ENCODE results near the gene CERK. TPM values are rescaled to one million over a fixed set of nuclear protein-coding genes. Genes with fewer than 3 reads are reported as not detected.

The CERK gene
- total and polyA plus RNA-seq, 2 of the 13 experiments (the other 11 are each of a cell fraction or from before 2014, with no cell fraction given) = 40.3 to 41.9 TPM

DNA sequence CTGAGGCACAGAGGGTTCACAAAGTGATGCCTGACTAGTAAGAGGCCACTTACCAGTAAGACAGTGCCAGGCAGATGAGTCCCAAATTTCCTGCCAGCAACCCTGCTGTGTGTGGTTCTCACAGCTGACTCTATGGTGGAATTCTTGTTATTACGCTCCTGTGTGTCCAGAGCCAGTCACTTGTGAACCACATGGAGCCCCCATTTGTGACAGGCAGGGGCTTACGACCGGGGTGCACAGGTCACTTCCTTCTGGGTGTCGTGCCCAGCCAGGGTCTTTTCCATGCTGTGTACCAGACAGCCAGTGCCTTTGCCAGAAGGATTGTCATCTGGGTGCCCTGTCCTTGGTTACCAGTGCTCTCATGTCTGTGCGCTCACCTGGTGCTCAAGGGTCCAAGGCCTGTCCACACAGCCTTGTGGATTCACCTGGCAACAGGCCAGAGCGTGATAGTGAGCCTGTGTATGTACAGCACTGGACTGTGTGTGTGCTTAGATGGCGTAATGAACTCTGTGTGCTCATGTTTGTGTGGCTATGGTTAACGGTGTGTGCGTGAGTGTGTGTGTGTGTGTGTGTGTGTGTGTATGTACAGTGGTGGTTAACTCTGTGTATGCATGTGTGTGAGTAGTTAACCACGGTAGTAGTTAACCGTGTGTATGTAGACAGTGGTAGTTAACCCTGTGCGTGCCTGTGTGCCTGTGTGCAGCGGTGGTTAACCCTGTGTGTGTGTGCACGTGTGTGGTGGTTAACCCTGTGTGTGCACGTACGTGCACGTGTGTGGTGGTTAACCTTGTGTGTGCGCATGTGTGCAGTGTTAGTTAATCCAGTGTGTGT lies 99.2 kb downstream of the CERK start (continued):
- TF ChIP-seq ZNF7 (CRISPR knock-in tag; IDR thresholded peaks at IDR 0.05) = no peak
- no peak for TF ChIP-seq ZNF878 (CRISPR knock-in tag; IDR thresholded peaks at IDR 0.05)
- 0 out of 2 replicates have a peak, but pooled peaks have one; percentile 40 for TF ChIP-seq ZFP1 (CRISPR knock-in tag; IDR thresholded peaks at IDR 0.05)
- TF ChIP-seq, protein P1, sequence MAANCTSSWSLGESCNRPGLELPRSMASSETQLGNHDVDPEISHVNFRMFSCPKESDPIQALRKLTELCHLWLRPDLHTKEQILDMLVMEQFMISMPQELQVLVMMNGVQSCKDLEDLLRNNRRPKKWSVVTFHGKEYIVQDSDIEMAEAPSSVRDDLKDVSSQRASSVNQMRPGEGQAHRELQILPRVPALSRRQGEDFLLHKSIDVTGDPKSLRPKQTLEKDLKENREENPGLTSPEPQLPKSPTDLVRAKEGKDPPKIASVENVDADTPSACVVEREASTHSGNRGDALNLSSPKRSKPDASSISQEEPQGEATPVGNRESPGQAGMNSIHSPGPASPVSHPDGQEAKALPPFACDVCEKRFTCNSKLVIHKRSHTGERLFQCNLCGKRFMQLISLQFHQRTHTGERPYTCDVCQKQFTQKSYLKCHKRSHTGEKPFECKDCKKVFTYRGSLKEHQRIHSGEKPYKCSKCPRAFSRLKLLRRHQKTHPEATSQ (CRISPR knock-in tag; IDR thresholded peaks at IDR 0.05; ENCODE audit: borderline replicate concordance) = no peak
- TF ChIP-seq, protein P2, sequence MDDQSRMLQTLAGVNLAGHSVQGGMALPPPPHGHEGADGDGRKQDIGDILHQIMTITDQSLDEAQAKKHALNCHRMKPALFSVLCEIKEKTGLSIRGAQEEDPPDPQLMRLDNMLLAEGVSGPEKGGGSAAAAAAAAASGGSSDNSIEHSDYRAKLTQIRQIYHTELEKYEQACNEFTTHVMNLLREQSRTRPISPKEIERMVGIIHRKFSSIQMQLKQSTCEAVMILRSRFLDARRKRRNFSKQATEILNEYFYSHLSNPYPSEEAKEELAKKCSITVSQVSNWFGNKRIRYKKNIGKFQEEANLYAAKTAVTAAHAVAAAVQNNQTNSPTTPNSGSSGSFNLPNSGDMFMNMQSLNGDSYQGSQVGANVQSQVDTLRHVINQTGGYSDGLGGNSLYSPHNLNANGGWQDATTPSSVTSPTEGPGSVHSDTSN (CRISPR knock-in tag; IDR thresholded peaks at IDR 0.05; ENCODE audit: borderline replicate concordance) = no peak
- TF ChIP-seq PHF5A (CRISPR knock-in tag; IDR thresholded peaks at IDR 0.05; ENCODE audit: low read depth, unreplicated experiment) = no peak
- peak; percentile 81 for TF ChIP-seq PITX1 (CRISPR knock-in tag; IDR thresholded peaks at IDR 0.05)
- 0 out of 2 replicates have a peak, but pooled peaks have one; percentile 46 for TF ChIP-seq ZNF598 (CRISPR knock-in tag; IDR thresholded peaks at IDR 0.05; ENCODE audit: borderline replicate concordance)
- TF ChIP-seq ZNF354B (CRISPR knock-in tag; IDR thresholded peaks at IDR 0.05) = peak; percentile 72; the same call in 1 of the 2 replicates
- TF ChIP-seq HMGA1 (CRISPR knock-in tag; conservative IDR thresholded peaks at IDR 0.05) = no peak
- TF ChIP-seq MAF1 (CRISPR knock-in tag; IDR thresholded peaks at IDR 0.05; ENCODE audit: borderline replicate concordance) = no peak
- TF ChIP-seq ZKSCAN5 (CRISPR knock-in tag; IDR thresholded peaks at IDR 0.05) = no peak
- peak; percentile 67 for TF ChIP-seq ZNF589 (CRISPR knock-in tag; conservative IDR thresholded peaks at IDR 0.05)
- no peak for TF ChIP-seq NCOA5 (CRISPR knock-in tag; IDR thresholded peaks at IDR 0.05)
- TF ChIP-seq MED13 (CRISPR knock-in tag; IDR thresholded peaks at IDR 0.05) = no peak
- TF ChIP-seq HOXD1 (CRISPR knock-in tag; IDR thresholded peaks at IDR 0.05) = no peak
- no peak for TF ChIP-seq ZNF816 (CRISPR knock-in tag; IDR thresholded peaks at IDR 0.05; ENCODE audit: borderline replicate concordance)
- 0 out of 2 replicates have a peak, but pooled peaks have one; percentile 21 for TF ChIP-seq TCF7 (IDR thresholded peaks at IDR 0.05; ENCODE audit: low read depth)
- no peak for TF ChIP-seq ZNF367 (CRISPR knock-in tag; IDR thresholded peaks at IDR 0.05; ENCODE audit: borderline replicate concordance)
- TF ChIP-seq, protein P3, sequence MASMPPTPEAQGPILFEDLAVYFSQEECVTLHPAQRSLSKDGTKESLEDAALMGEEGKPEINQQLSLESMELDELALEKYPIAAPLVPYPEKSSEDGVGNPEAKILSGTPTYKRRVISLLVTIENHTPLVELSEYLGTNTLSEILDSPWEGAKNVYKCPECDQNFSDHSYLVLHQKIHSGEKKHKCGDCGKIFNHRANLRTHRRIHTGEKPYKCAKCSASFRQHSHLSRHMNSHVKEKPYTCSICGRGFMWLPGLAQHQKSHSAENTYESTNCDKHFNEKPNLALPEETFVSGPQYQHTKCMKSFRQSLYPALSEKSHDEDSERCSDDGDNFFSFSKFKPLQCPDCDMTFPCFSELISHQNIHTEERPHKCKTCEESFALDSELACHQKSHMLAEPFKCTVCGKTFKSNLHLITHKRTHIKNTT (CRISPR knock-in tag; IDR thresholded peaks at IDR 0.05) = no peak
- peak; percentile 98 for TF ChIP-seq FOXP1 (IDR thresholded peaks at IDR 0.05)
- TF ChIP-seq FOXP1 (CRISPR knock-in tag; IDR thresholded peaks at IDR 0.05) = peak; percentile 77
- peak; percentile 97 for TF ChIP-seq ATF7 (IDR thresholded peaks at IDR 0.05)
- TF ChIP-seq ATF7 (CRISPR knock-in tag; IDR thresholded peaks at IDR 0.05) = peak; percentile 95
- TF ChIP-seq TEAD3 (CRISPR knock-in tag; optimal IDR thresholded peaks at IDR 0.05; ENCODE audit: borderline replicate concordance) = peak; percentile 88
- no peak for TF ChIP-seq KAT2B (IDR thresholded peaks at IDR 0.05; ENCODE audit: borderline replicate concordance, low read depth, low read length)
- no peak for TF ChIP-seq ZNF329 (CRISPR knock-in tag; IDR thresholded peaks at IDR 0.05; ENCODE audit: low read depth)
- TF ChIP-seq ASH2L (IDR thresholded peaks at IDR 0.05; ENCODE audit: insufficient read length, low read depth, low read length) = peak; percentile 61
- TF ChIP-seq, protein P4, sequence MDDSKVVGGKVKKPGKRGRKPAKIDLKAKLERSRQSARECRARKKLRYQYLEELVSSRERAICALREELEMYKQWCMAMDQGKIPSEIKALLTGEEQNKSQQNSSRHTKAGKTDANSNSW (CRISPR knock-in tag; IDR thresholded peaks at IDR 0.05; ENCODE audit: borderline replicate concordance) = no peak

Data from HepG2 (cell line).